Astrocyte of the spinal cord (primary cell): ENCODE measurements around the gene DTNA.

Source experiments
- DNase-seq: peaks from one replicate; pipeline ENCODE4 v3.0.0; 2011; ENCODE audit warnings: low read depth, low spot score
- H3K4me3 ChIP-seq: 2 replicates; pipeline ENCODE4 v1.5.1; 2011; ENCODE audit warnings: low read depth, mild to moderate bottlenecking, low read length, moderate library complexity
- CTCF ChIP-seq: IDR thresholded peaks from 2 replicates; pipeline ENCODE4 v1.5.1; 2012; ENCODE audit warnings: low read depth, mild to moderate bottlenecking, low read length, inconsistent platforms
- in situ Hi-C: cut with HindIII; loops from 2 replicates; pipeline ENCODE4 v1.10.0; 2017; ENCODE audit warnings: low sequenced_read_pairs

The DTNA gene

GRCh38 chr18:34758378-34758948 lies 48.4 kb downstream of the DTNA start:
- in situ Hi-C loops, result no loop called here
- no peak for DNase-seq
- no peak for TF ChIP-seq CTCF
- no peak overlapping the region for H3K4me3 ChIP-seq

DNA sequence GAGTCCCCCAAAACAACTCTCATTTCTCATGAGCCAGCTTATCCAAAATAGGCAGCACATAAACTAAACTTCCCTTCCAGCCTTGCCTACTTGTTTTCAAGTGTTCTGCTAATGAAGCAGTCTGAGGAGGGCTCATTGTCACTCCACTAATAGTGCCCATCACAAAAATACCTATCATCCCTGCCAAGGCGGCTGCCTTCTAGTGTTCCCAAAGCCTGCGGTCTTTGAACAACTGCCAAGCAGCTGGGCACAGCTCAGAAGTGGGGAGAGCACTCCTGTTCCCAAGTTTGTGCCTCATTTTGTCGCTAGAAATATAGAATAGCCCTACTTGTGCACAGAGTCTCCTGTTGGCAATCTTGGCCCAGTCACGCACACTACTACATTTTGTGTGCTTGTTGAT lies 50.3 kb downstream of the DTNA start:
- H3K4me3 ChIP-seq, result no peak overlapping the region
- no peak for TF ChIP-seq CTCF
- in situ Hi-C loops, result no loop called here
- no peak for DNase-seq

- no peak overlapping the region for H3K4me3 ChIP-seq
- TF ChIP-seq CTCF, result peak; percentile 10
- in situ Hi-C loops, result no loop called here
- no peak for DNase-seq
Observed at GRCh38 chr18:34764451-34764850, 54.4 kb downstream of the DTNA start.

DNA sequence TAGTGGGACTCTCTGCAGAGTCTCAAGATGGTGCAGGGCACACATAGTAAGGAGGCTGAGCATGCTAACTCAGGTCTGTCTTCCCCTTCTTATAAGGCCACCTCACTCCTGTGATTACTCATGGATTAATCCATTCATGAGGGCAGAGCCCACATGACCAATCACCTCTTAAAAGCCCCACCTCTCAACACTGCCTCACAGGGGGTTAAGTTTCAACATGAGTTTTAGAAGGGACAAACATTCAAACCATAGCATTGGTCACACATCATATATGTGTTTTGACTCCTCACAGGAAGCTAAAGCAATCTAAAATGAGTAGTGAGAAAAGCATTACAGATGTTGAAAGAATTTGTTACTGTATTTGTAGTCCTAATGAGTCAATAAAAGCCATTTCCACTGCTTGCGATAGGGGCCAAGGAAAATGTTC lies 57.5 kb downstream of the DTNA start:
- peak; percentile 88 for DNase-seq
- in situ Hi-C loops, result no loop called here
- TF ChIP-seq CTCF, result no peak
- no peak overlapping the region for H3K4me3 ChIP-seq

DNA sequence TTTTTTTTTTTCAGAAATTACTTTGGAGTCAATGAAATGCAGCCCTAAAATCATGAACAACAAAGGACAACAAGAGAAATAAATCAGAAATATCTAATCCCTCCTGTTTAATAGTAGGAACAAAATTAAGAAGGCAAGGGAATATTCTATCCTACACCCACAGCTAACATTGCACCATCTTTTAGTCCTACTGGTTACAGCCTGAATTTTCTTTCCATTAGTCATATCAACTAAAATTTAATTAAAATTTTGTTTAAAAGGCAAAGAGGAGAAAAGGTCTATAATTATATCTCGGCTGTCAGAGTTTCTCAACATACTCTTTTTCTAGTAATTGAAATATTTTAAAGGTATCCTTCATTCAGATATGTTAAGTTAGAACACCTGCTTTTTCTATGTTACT lies 61.9 kb downstream of the DTNA start:
- no peak for TF ChIP-seq CTCF
- in situ Hi-C loops, result no loop called here

GRCh38 chr18:34772887-34773286 lies 62.8 kb downstream of the DTNA start:
- no peak for TF ChIP-seq CTCF
- in situ Hi-C loops, result no loop called here
- peak; percentile 46 for DNase-seq
- H3K4me3 ChIP-seq, result no peak overlapping the region

More for the DNA sequence above, 61.9 kb downstream of the DTNA start:
- DNase-seq, result no peak
- H3K4me3 ChIP-seq, result no peak overlapping the region

DNA sequence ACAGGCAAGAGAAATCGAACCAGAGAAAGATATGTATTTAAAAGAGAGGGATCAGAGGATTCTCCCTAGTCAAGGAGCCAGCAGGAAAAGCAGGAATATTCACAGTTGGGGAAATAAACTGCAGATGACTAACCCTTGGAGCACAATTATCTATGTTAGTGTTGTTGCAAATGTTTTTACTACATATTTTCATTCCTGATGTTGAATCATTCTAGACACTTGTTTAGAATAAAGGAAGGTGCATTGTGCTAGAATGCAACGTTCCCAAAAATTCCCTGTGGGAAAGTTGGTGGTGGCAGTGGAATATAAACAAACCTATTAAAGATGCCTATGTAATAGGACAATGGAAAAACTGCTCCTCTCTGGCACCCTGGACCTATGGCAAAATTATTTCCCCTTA lies 63.3 kb downstream of the DTNA start:
- DNase-seq, result no peak
- in situ Hi-C loops, result no loop called here
- no peak for TF ChIP-seq CTCF
- no peak overlapping the region for H3K4me3 ChIP-seq
